A172 (cell line): ENCODE results near the gene TMEM235. TPM values are rescaled to one million over a fixed set of nuclear protein-coding genes. Genes with fewer than 3 reads are reported as not detected.

Experiments
- DNase-seq: peaks from one replicate; pipeline ENCODE4 v3.0.0-alpha.2; 2015; ENCODE audit warnings: low spot score
- total RNA-seq: library from RNA; depleted of rRNA; stranded (reverse); fragments of >200 nt; shearing (Covaris generic); gene quantifications from 2 replicates; pipeline ENCODE4 v1.2.3, GENCODE V29; 2014; rRNA removed

Gene TMEM235
- total RNA-seq = not detected in 2 replicates

DNA sequence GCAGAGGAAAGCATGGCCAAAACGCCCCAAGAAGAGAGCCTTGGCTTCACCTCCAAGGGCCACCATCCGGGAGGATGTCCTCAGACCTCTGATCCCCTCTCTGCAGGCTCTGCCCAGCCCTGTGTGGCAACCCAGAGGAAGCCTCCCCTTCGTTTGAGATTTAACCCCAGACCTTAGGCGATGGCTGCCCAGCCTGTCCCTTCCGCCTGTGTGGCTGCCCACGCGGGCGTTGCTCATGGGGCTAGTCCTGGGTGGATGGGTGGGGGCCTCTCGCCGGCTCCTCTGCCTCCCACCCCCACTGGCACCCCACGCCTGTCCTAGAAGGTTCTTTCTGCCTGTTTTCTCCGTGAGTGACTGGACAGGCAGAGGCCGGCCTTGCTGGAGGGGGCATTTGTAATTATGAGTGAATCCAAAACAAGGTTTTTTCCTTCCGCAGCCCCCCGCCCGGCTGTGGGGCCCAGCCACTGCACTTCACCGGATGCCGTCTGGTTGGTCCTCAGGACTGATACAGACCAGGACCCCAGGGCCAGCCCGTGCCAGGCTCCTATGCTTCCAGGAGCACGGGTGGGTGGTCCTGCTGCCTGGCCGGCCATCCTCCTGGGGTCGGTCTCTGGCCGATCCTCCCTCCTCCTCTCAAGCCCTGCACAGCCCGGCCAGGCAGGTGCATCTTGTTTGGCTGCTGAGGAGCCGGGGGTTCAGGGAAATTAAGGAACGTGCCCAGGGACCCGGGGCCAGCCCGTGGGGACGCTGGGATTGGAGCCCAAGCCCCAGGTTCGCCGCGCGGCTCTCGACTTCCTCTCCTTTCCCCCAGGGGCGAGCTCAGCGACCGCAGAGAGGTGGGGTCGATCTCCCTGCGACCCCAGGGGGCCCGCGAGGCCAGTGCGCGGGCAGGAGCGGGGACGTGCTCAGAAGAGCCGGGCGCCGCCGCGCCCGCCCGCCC is at the start of gene TMEM235:
Gene TMEM235, plus strand, starts transcription at position 636 of the 940 bp plus-strand sequence. CDS start 393 bp downstream, outside the sequence.
- DNase-seq = no peak

DNA sequence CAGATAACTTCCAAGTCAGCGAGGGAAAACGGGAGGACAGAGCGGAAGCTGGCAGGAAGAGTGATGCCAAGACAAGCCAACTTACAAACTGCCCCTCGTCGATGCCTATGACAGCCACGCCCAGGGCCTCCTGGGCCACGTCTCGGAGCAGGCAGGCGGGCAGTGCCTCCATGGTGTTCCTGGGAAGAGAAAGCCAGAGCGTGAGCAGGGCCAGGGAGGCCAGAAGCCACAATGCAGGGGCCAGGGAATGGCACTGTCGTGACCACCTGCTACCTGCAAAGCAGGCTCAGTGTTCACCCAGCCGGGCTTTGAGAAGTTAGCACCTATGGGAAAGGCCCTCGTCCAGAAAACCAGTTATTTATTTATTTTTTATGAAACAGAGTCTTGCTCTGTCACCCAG is 48.9 kb upstream of the TMEM235 start:
- DNase-seq = no peak

DNA sequence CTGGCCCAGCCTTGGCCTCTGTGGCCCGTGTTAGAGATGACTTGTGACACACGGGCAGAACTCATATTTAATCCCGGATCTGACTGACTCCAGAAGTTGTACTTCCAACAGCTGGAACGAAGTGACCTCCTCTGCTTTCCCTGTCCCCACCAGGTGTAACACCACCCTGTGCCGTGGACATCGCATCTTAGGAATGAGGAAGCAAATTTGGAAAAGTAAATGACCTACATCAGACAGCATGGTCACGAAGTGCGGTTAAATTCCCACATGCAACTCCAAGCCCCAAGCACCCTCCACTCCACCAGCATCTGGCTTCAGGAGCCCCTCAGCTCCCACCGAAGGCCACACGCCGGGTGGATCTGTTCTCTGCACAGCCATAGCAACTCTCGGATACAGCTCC is 47.5 kb upstream of the TMEM235 start:
- no peak for DNase-seq

GRCh38 chr17:78184351-78184750 is 47.1 kb upstream of the TMEM235 start:
- DNase-seq = no peak

GRCh38 chr17:78184868-78185267 is 46.6 kb upstream of the TMEM235 start:
- no peak for DNase-seq

- DNase-seq = peak; percentile 71
Observed at GRCh38 chr17:78185981-78186691, 45.3 kb upstream of the TMEM235 start.

DNA sequence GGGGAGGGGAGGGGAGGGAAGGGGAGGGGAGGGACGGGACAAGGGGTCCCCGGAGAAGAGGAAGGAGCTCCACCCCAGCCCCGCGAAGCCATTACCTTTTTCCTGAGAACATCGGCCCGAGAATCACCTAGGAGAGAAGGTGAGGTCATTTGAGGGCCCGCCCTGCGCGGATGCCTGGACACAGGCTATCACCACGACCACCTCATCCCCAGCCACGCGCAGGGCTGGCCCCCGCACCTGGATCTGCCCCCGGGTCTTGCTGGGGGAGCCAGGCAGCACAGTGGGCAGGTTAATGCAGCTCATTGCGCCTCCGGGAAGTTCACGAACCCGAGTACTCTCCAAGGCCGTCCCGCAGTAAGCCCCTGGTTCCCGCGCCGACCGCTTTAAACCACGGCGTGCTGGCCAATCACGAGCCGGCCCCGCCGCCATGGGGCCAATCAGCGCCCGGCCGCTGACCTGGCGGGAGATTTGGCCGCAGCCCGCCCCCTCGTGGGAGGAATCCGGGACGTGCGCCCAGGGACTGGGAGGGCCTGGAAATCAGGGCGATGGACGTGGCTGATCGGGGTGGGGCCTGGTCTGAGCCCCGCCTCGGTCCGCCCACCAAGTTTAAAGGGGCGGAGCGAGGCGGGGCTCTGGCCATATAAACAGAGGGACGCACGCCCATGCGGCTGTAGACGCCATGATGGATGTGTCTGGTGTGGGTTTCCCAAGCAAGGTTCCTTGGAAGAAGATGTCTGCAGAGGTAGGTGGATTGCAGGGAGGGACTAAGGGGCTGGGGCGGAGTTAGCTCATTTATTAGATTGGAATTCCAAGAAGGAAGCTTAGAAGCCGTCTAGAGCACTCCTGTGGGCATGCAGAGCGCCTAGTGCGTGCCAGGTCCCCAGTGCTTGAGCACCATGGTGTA is 44.5 kb upstream of the TMEM235 start, which contains the start of the genes AFMID and TK1:
Gene AFMID, plus strand, starts transcription at position 671 of the 904 bp plus-strand sequence. Its CDS starts 9 bp downstream, at position 680.
Gene TK1, minus strand, starts transcription at position 361 of the 904 bp plus-strand sequence. Its CDS starts 58 bp downstream, at position 303.
- DNase-seq = peak; percentile 93

DNA sequence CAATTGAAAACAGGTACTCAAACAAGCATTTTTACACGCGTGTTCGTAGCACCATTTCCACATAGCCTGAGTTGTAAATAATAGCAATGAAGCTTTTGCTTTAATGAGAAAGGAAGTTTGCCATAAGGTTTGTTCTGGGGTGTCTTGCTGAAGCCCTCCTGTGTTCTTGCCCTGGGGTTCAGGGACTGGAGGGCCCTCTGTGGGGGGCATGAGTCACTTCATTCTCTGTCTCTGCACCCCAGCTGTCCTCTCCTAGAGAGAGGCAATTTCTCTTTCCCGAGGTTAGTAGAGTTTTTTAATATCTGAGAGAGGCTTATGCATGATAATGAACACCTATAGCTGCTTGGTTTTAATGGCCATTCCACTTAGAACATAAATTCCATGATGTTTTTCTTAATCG is 34.7 kb upstream of the TMEM235 start:
- no peak for DNase-seq

GRCh38 chr17:78197147-78197832 is 34.1 kb upstream of the TMEM235 start:
- DNase-seq = peak; percentile 53

DNA sequence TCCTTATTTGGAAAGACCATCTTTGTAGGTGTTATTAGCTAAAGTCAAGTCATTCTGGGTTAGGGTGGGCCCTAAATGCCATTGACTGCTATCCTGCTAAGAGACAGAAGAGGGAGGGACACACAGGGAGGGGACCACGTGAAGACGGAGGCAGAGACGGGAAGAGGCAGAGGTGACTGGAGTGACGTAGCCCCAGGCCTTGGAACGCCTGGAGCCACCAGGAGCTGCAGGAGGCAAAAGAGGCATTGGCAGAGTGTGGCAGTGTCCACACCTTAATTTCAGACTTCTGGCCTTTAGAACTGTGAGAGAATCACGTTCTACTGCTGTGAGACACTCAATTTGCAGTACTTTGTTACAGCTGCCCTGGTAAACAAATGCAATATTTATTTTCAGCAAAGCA is 31.0 kb upstream of the TMEM235 start:
- no peak for DNase-seq

DNA sequence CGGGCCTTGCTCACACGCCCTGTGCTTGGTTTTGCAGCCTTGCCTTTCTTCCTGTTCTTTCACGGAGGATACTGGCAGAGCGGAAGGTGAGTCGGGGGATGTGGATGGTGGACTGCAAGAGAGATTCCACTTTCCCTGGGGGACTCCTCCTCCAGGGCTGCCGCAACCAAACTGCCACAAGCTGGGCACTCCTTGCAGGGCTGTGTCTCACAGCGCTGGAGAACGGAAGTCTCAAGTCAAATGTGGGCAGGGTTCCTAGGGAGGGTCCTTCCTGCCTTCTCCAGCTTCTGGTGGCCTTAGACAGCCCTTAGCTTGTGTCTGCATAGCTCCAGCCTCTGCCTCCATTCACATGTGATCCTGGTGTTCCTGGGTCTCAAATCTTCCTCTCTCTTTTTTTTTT is 28.8 kb upstream of the TMEM235 start:
- no peak for DNase-seq

GRCh38 chr17:78204387-78205123 is 26.9 kb upstream of the TMEM235 start:
- DNase-seq = no peak

DNA sequence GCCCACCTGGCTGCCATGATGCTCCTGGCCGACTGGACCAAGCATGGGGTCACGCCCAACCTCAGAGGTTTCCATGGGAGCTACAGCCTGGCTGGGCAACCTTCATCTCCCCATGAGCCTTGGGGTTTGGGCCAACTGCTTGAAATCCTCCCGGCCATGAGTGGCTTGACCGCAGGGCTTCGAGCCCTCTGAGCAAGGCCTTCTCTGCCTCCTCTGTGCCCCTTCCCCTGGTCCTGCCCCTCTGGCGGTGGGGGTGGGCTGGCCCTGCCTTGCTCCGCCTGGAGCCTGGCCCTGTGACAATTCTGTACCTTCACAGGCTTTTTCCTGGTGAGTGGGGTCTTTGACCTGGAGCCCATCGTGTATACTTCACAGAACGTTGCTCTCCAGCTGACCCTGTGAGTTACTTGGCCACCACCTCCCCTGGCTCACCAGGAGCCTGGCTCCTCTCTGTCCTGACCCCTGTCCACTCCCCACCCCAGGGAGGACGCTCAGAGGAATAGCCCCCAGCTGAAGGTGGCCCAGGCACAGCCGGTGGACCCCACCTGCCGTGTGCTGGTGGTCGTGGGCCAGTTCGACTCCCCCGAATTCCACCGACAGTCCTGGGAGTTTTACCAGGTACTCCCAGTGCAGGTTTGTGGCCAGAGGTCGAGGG is 26.2 kb upstream of the TMEM235 start:
- no peak for DNase-seq

- DNase-seq = no peak
Observed at GRCh38 chr17:78206298-78206697, 25.1 kb upstream of the TMEM235 start.

DNA sequence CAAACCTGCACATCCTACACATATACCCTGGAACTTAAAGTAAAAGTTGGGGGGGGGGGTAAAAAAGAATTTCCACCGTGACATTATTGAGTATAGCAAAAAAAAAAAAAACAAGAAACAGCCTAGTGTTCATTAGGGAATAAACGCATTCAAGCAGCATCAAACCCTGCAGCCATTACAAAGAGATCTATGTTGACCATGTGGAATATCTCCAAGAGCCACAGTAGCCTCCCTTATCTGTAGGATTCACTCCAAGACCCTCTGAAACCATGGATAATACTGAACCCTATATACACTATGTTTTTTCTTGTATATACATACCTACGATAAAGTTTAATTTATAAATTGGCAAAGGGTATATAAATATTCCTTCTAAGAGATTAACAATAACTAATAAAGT is 22.9 kb upstream of the TMEM235 start:
- no peak for DNase-seq

- DNase-seq = no peak
Observed at GRCh38 chr17:78210111-78210510, 21.3 kb upstream of the TMEM235 start.

DNA sequence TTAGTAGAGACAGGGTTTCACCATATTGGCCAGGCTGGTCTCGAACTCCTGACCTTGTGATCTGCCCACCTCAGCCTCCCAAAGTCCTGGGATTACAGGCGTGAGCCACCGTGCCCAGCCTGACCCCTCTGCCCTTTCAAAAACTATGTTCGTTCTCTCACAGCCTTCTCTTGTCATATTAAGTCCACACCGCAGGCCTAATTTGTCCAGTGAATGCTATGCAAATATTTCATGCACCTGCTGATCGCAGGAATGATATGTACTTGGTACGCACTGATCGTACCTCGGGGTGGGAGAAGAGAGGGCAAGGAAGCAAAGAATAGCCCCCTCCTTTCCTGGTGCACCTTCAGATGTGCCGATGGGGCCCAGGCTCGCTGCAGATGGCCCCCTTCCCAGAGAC is 20.4 kb upstream of the TMEM235 start:
- DNase-seq = no peak

- peak; percentile 76 for DNase-seq
Observed at GRCh38 chr17:78214016-78214705, 17.3 kb upstream of the TMEM235 start, which contains the start of gene BIRC5. Gene BIRC5, plus strand, starts transcription at chr17:78214253. Its CDS starts 64 bp downstream, at chr17:78214317.

DNA sequence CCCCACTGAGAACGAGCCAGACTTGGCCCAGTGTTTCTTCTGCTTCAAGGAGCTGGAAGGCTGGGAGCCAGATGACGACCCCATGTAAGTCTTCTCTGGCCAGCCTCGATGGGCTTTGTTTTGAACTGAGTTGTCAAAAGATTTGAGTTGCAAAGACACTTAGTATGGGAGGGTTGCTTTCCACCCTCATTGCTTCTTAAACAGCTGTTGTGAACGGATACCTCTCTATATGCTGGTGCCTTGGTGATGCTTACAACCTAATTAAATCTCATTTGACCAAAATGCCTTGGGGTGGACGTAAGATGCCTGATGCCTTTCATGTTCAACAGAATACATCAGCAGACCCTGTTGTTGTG is 16.7 kb upstream of the TMEM235 start:
- no peak for DNase-seq
